DMS53 treated with DMSO at 0.1 percent for 48 hours (cell line): ENCODE results near the gene CHST10.
"Not testable (repeated sequence)": the region's sequence is repeated elsewhere in the genome, so short reads cannot be mapped to it uniquely, and the experiment has no call there.

Source experiments
- DNase-seq: peaks from one replicate; lab custom pipeline; 2025; ENCODE audit not compliant: unreplicated experiment; lab: John Stamatoyannopoulos, UW

CHST10 gene

GRCh38 chr2:100394111-100394641 is 23.3 kb downstream of the CHST10 start:
- DNase-seq, result no peak

- DNase-seq, result no peak
These were observed 24.1 kb downstream of the CHST10 start for GRCh38 chr2:100393362-100393761.

- DNase-seq, result no peak
These were observed 24.8 kb downstream of the CHST10 start for GRCh38 chr2:100392715-100393114.

- no peak for DNase-seq
These were observed 25.5 kb downstream of the CHST10 start for GRCh38 chr2:100391735-100392515.

- no peak for DNase-seq
These were observed 27.2 kb downstream of the CHST10 start for GRCh38 chr2:100390001-100390940.

GRCh38 chr2:100388703-100389102 is 28.8 kb downstream of the CHST10 start:
- DNase-seq, result no peak

GRCh38 chr2:100383954-100384353 is 33.5 kb downstream of the CHST10 start:
- no peak for DNase-seq

GRCh38 chr2:100383306-100383705 is 34.2 kb downstream of the CHST10 start:
- no peak for DNase-seq

- peak; percentile 95 for DNase-seq
These were observed 36.2 kb downstream of the CHST10 start for GRCh38 chr2:100381240-100381639.

- DNase-seq, result no peak
These were observed 36.8 kb downstream of the CHST10 start for GRCh38 chr2:100380681-100381080.

- no peak for DNase-seq
These were observed 40.6 kb downstream of the CHST10 start for GRCh38 chr2:100376836-100377235.

GRCh38 chr2:100367163-100367562 is 50.3 kb downstream of the CHST10 start:
- no peak for DNase-seq

- peak; percentile 17 for DNase-seq
These were observed 52.0 kb downstream of the CHST10 start for GRCh38 chr2:100365434-100365833.

- DNase-seq, result not testable (repeated sequence)
These were observed 55.2 kb downstream of the CHST10 start for GRCh38 chr2:100362269-100362668.

- no peak for DNase-seq
These were observed 57.9 kb downstream of the CHST10 start for GRCh38 chr2:100359576-100359975.

GRCh38 chr2:100358554-100358953 is 58.9 kb downstream of the CHST10 start:
- DNase-seq, result no peak

GRCh38 chr2:100352521-100352920 is 64.9 kb downstream of the CHST10 start:
- DNase-seq, result no peak

- no peak for DNase-seq
These were observed 66.7 kb downstream of the CHST10 start for GRCh38 chr2:100350661-100351185.

GRCh38 chr2:100345144-100345543 is 72.3 kb downstream of the CHST10 start:
- DNase-seq, result not testable (repeated sequence)

GRCh38 chr2:100344433-100344832 is 73.0 kb downstream of the CHST10 start:
- DNase-seq, result peak; percentile 93

GRCh38 chr2:100342466-100342865 is 75.0 kb downstream of the CHST10 start:
- DNase-seq, result not testable (repeated sequence)
